Bronchial epithelial cell (primary cell): ENCODE data around the gene BEGAIN. TPM values are rescaled to one million over a fixed set of nuclear protein-coding genes. Genes with fewer than 3 reads are reported as not detected.

Source experiments
- DNase-seq: peaks from one replicate; pipeline ENCODE4 v3.0.0-alpha.2; 2010; ENCODE audit warnings: low read depth
- FAIRE-seq: peaks from 2 replicates; lab custom pipeline; 2011; peaks lifted over from hg19 to GRCh38; lab: Jason Lieb, UNC
- H3K27me3 ChIP-seq: 2 replicates; pipeline ENCODE4 v1.5.1; 2011; ENCODE audit warnings: low read length; ENCODE audit not compliant: control insufficient read depth, insufficient read depth
- H3K36me3 ChIP-seq: 2 replicates; pipeline ENCODE4 v1.5.1; 2011; ENCODE audit warnings: low read length; ENCODE audit not compliant: control insufficient read depth, insufficient read depth
- H3K4me3 ChIP-seq: 2 replicates; pipeline ENCODE4 v1.5.1; 2011; ENCODE audit warnings: mild to moderate bottlenecking, low read depth, low read length, control low read depth
- CTCF ChIP-seq: IDR thresholded peaks from 2 replicates; pipeline ENCODE4 v1.5.1; 2011; ENCODE audit warnings: mild to moderate bottlenecking, moderate library complexity, low read length, control low read depth, inconsistent platforms; ENCODE audit not compliant: insufficient read depth, severe bottlenecking
- total RNA-seq: library from RNA; depleted of rRNA; stranded (reverse); fragments of >200 nt; gene quantifications from 2 replicates; pipeline ENCODE4 v1.2.1, GENCODE V29; 2014

BEGAIN gene
- total RNA-seq, 1 donor from 2014 or later, result 1.1 TPM

DNA sequence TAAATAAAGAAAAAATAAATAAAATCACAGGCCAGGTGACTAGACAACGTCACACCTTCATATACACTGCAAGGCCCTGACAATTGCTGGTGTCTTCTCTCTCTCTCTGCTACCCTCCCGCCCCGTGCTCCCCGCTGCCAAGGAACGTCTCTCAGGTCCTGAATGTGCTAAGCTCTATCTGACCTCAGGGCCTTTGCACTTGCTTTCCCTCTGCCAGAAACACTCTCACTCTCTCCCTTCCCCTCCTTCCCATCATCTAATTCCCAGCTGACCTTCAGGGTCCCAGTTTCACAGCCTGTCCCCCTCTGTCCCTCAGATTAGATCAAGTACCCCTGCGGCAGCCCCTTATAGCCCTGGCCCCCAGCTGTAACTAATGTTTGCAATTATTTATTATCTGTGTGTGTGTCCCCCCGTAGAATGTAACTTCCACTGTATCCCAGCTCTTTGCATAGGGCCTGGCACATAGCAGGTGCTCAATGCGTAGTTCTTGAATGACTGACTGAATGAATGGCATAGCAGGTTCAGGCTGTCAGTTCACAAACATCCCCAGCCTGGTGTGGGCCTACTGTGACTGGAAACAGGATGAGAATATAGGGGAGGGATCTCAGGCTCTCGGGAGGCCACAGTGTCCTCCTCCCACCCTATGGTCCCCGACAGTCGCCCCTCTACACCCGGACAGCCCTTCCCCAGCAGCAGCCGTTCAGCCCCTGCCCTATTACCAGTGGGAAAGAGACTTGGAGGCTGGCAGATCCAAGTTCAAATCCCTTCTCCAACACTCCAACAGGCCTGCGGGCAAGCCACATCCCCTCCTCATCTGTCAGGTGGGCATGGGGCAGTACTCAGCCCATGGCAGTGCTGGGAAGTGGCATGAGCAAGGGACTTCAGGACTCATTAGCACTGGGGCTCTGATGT lies 6.6 kb downstream of the BEGAIN start:
- no peaks in the 10 kb centered on the region for H3K27me3 ChIP-seq
- TF ChIP-seq CTCF, result no peak
- H3K4me3 ChIP-seq, result no peak overlapping the region
- DNase-seq, result no peak
- H3K36me3 ChIP-seq, result no peaks in the 10 kb centered on the region
- FAIRE-seq, result no peak

- DNase-seq, result peak; percentile 44
- FAIRE-seq, result no peak
- Histone ChIP-seq H3K36me3 (no peaks in the 10 kb centered on the region), H3K27me3 (peaks cover 2% of the 10 kb centered on the region), H3K4me3 (no peak overlapping the region)
- TF ChIP-seq CTCF, result no peak
Measured at GRCh38 chr14:100578552-100578951, 8.7 kb downstream of the BEGAIN start.

DNA sequence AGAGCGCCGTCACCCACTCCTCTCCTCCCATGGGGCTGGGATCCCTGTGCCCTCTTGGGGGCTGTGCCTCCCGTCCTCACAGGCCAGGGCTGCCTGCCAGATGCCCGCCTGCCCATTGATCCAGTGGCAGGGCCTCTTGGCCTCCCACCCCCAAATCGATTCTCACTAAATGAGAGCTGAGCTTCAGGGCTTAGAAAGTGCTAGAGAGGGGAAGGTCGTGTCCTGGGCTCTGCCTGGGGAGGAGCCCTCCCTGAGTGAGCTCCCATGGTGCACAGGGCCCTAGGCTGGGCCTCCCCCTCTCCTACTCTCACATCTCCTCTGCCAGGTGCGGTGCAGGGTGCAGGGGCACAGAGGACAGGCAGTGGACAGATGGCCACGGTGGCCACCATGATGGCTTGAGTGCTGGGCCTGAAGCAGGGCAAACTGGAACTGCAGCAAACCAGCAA lies 9.2 kb downstream of the BEGAIN start:
- Histone ChIP-seq H3K36me3 (no peaks in the 10 kb centered on the region), H3K4me3 (no peak overlapping the region), H3K27me3 (peaks cover 5% of the 10 kb centered on the region)
- no peak for TF ChIP-seq CTCF
- DNase-seq (no peak), FAIRE-seq (no peak)

DNA sequence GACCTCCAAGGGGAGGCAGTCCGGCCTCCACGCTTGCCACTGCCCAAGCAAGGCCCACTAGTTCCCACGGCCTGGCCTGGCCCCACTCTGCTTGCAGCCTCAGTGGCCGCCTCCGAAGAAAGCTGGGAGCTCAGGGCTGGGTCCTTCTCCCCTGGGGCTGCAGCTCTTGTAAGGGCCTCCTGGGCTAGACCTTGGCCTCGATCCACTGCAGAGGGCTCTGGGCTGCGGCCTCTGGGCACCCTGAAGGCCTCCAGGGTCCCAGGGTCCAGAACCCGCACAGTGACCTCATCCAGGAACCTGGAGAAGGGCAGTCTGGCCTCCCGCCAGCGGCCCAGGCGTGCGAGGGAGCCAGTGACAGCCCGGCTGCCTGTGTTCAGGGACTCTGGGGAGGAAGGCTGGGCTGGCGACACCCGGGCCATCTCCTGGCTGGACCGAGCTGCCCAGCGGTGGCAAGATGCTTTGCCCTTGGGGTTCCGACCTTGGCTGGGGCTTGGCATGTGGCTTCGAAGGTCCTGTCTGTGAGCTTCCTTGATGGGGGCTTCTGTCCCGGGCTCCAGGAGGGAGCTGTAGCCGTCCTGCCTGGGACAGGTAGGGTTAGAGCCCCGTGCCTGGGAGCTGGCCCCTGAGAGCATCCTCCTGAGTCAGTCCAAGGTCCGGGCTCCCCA lies 9.8 kb downstream of the BEGAIN start:
- Histone ChIP-seq H3K27me3 (peaks cover 5% of the 10 kb centered on the region), H3K36me3 (no peaks in the 10 kb centered on the region), H3K4me3 (no peak overlapping the region)
- DNase-seq, result no peak
- FAIRE-seq, result no peak
- no peak for TF ChIP-seq CTCF

DNA sequence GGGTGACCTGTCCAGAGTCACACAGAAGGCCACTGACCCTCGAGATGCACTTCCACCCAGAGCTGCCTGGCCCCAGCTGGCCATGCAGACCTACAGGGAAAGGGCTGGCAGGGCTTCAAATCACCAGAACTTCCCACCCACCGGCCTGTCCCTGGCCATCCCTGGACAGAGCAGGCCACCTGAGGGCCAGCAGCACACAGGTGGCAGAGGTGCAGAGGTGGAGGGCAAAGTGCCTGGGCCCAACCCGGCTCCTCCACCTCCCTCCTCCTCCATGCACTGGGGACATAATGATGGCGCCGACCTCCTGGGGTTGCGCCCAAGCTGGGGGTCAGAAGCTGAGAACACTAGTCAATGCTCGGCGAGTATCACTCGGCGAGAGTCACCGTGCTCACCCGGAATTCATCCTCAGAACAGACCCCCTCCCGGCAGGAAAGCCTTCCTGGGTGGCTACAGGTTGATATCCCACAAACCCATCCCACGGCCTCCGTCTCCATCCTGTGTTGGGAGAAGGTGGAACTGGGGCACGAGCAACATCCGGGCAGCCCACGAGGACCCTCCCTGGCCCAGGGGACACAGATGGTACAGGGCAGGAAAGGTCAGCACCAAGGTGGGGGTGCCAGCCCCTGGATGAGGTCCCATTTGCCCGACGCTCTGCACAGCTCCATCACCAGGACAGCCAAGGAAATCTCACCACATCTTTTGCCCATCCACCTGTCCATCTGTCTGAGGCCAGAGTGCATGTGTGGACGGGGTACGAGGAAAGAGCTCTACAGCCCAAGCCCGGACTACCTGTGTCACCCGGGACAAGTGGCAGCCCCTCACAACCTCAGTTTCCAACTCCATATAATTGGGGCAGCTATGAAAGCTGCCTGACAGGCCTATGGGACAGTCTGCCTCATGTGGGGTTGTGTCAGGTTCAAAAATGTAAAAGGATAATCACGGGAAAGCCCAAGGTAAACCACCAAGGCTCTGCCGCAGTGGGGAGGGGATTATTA lies 10.8 kb downstream of the BEGAIN start:
- DNase-seq (no peak), FAIRE-seq (peak; percentile 18)
- Histone ChIP-seq H3K36me3 (no peaks in the 10 kb centered on the region), H3K4me3 (no peak overlapping the region), H3K27me3 (peaks cover 5% of the 10 kb centered on the region)
- no peak for TF ChIP-seq CTCF
